Panc1 (cell line): Measurements from ENCODE around the gene SGCA.

Experiments used
- CTCF ChIP-seq: fragments of 450-650 bp; IDR thresholded peaks from 2 replicates; pipeline ENCODE4 v1.5.1; 2017; ENCODE audit warnings: mild to moderate bottlenecking
- POLR2AphosphoS5 ChIP-seq: IDR thresholded peaks from 2 replicates; pipeline ENCODE4 v1.6.1; 2012; ENCODE audit warnings: mild to moderate bottlenecking, low read depth, low read length, moderate library complexity
- REST ChIP-seq, 2 experiments: IDR thresholded peaks; 2 replicates each; pipeline ENCODE4 v1.6.1; 2011 to 2012; ENCODE audit warnings: low read depth in 2 of 2, control low read depth in 1 of 2, low read length in 1 of 2, mild to moderate bottlenecking in 1 of 2, moderate library complexity in 1 of 2; ENCODE audit not compliant: insufficient read depth in 1 of 2
- SIN3A ChIP-seq: IDR thresholded peaks from 2 replicates; pipeline ENCODE4 v1.6.1; 2012; ENCODE audit warnings: low read depth, mild to moderate bottlenecking, low read length, moderate library complexity, borderline replicate concordance; ENCODE audit not compliant: insufficient read depth

- no peak for TF ChIP-seq REST (IDR thresholded peaks at IDR 0.05; ENCODE audit: insufficient read depth in 1 of 2, low read depth in 2 of 2, low read length in 1 of 2)
- TF ChIP-seq POLR2AphosphoS5 = no peak
- TF ChIP-seq CTCF = no peak
- TF ChIP-seq SIN3A = no peak
These were observed 13.1 kb upstream of the SGCA start for GRCh38 chr17:50152736-50153135.
